Osteocyte (in vitro differentiated cells): Measurements from ENCODE around the gene PGAM2. TPM values are rescaled to one million over a fixed set of nuclear protein-coding genes. Genes with fewer than 3 reads are reported as not detected.

Source experiments
- DNase-seq: peaks from one replicate; pipeline ENCODE4 v3.0.0; 2021; ENCODE audit warnings: mixed read lengths; ENCODE audit not compliant: unreplicated experiment; ENCODE audit errors: extremely low spot score
- H3K27ac Mint-ChIP-seq: one replicate; pipeline ENCODE4 v1.8.0; 2021; ENCODE audit warnings: mild to moderate bottlenecking, mixed read lengths; ENCODE audit not compliant: unreplicated experiment
- H3K27me3 Mint-ChIP-seq: one replicate; pipeline ENCODE4 v1.8.0; 2021; ENCODE audit warnings: mixed read lengths; ENCODE audit not compliant: unreplicated experiment
- H3K36me3 Mint-ChIP-seq: one replicate; pipeline ENCODE4 v1.8.0; 2021; ENCODE audit warnings: mixed read lengths; ENCODE audit not compliant: unreplicated experiment
- H3K4me1 Mint-ChIP-seq: one replicate; pipeline ENCODE4 v1.8.0; 2021; ENCODE audit warnings: mixed read lengths; ENCODE audit not compliant: unreplicated experiment
- H3K4me3 Mint-ChIP-seq: one replicate; pipeline ENCODE4 v1.8.0; 2021; ENCODE audit warnings: mild to moderate bottlenecking, moderate library complexity, mixed read lengths; ENCODE audit not compliant: unreplicated experiment
- H3K9me3 Mint-ChIP-seq: one replicate; pipeline ENCODE4 v1.8.0; 2021; ENCODE audit warnings: mixed read lengths; ENCODE audit not compliant: unreplicated experiment
- total RNA-seq: library from RNA; stranded (reverse); gene quantifications from 2 replicates; pipeline ENCODE4 v1.2.1, GENCODE V29; 2021
- TF ChIP-seq, protein P1 (sequence below): fragments of 200-600 bp; sonication (generic); IDR thresholded peaks from 2 replicates; pipeline ENCODE4 v1.5.0; 2021; ENCODE audit warnings: antibody characterized with exemption, mild to moderate bottlenecking, moderate library complexity

Gene PGAM2
- total RNA-seq, 1 donor from 2014 or later: 0.97 TPM

DNA sequence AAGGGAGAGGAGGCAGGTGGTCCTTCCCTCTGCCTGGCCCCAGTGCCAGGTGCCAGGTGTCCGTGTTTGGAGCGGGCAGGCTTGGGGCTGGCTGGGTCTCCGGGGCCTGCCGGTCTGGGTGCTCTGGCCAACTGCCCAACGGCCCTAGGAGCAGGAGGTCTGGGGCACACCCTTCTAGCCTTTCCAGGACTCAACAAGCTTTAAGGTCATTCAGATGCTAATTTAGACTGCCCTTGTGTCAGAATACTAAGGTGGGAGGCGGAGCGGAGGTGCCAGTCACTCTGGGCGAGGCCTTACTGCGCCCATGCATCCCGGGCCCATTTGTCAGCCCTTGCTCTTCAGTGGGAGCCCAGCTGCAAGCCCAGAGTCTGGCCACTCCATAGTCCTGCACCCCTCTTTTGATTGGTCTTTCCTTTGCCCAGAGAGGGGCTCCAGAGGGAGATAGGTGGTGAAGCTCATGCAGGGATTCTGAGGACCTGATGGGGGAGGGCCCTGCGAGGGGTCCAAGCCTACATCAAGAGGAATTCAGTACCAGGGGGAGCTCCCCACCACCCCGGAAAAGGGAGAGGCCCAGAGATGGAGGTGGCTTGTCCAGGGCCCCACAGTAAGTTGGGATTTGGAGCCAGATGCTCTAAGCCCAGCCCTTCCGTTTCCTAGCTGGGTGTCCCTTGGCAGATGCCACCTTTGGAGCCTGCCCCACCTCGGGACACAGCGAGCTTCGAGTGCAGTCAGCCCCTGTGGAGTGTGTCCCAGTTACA, 1.3 kb downstream of the PGAM2 start:
- Mint-ChIP-seq H3K4me1 (peaks cover 3% of the 10 kb centered on the region), H3K27ac (no peak overlapping the region), H3K27me3 (no peaks in the 10 kb centered on the region), H3K9me3 (no peaks in the 10 kb centered on the region), H3K36me3 (peaks cover 14% of the 10 kb centered on the region), H3K4me3 (no peak overlapping the region)
- TF ChIP-seq, protein P1, sequence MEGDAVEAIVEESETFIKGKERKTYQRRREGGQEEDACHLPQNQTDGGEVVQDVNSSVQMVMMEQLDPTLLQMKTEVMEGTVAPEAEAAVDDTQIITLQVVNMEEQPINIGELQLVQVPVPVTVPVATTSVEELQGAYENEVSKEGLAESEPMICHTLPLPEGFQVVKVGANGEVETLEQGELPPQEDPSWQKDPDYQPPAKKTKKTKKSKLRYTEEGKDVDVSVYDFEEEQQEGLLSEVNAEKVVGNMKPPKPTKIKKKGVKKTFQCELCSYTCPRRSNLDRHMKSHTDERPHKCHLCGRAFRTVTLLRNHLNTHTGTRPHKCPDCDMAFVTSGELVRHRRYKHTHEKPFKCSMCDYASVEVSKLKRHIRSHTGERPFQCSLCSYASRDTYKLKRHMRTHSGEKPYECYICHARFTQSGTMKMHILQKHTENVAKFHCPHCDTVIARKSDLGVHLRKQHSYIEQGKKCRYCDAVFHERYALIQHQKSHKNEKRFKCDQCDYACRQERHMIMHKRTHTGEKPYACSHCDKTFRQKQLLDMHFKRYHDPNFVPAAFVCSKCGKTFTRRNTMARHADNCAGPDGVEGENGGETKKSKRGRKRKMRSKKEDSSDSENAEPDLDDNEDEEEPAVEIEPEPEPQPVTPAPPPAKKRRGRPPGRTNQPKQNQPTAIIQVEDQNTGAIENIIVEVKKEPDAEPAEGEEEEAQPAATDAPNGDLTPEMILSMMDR: no peak
- no peak for DNase-seq

DNA sequence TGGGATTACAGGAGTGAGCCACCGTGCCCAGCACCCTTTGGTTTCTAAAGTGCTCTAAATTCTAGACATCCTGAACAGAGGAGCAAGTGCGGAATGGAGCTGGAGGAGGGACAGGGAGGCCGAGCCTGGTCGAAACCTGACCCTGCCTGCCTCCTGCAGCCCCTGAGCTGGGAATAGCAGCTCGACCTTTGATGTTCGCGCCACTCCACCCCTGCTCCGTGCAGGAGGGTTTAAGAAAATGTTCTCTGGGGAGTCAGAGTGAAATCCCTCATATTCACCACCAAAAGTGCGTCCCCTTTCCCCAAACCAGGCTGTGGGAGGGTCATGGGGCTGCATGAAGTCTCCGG, 1.8 kb downstream of the PGAM2 start:
- H3K4me3 Mint-ChIP-seq: no peak overlapping the region

DNA sequence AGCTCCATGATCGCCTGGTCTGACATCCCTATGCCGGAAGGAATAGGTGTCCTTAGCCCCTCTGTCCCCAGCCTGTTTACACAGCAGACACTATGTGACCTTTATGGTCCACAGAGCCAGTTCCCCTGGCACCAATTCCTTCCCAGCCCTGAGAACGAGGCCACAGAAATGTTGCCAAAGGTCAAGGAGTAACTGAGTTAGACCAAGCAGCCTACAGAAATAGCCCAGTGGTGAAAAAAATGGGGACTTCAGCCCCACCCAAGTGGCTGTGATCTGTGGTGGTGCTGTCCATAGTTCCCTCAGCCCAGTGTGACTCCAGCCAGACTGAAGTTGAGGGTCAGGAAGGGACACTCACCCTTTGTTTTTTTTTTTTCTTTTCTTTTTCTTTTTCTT, 2.5 kb downstream of the PGAM2 start:
- Mint-ChIP-seq H3K4me3 (no peak overlapping the region), H3K27me3 (no peaks in the 10 kb centered on the region), H3K4me1 (peaks cover 3% of the 10 kb centered on the region), H3K9me3 (no peaks in the 10 kb centered on the region), H3K36me3 (peaks cover 25% of the 10 kb centered on the region), H3K27ac (no peak overlapping the region)
- DNase-seq: no peak
- TF ChIP-seq, protein P1: no peak

More for the DNA sequence above, 1.8 kb downstream of the PGAM2 start:
- no peak overlapping the region for H3K27ac Mint-ChIP-seq
- H3K9me3 Mint-ChIP-seq: no peaks in the 10 kb centered on the region
- no peaks in the 10 kb centered on the region for H3K27me3 Mint-ChIP-seq
- DNase-seq: no peak
- H3K36me3 Mint-ChIP-seq: peaks cover 19% of the 10 kb centered on the region
- peaks cover 3% of the 10 kb centered on the region for H3K4me1 Mint-ChIP-seq
- TF ChIP-seq, protein P1: no peak

DNA sequence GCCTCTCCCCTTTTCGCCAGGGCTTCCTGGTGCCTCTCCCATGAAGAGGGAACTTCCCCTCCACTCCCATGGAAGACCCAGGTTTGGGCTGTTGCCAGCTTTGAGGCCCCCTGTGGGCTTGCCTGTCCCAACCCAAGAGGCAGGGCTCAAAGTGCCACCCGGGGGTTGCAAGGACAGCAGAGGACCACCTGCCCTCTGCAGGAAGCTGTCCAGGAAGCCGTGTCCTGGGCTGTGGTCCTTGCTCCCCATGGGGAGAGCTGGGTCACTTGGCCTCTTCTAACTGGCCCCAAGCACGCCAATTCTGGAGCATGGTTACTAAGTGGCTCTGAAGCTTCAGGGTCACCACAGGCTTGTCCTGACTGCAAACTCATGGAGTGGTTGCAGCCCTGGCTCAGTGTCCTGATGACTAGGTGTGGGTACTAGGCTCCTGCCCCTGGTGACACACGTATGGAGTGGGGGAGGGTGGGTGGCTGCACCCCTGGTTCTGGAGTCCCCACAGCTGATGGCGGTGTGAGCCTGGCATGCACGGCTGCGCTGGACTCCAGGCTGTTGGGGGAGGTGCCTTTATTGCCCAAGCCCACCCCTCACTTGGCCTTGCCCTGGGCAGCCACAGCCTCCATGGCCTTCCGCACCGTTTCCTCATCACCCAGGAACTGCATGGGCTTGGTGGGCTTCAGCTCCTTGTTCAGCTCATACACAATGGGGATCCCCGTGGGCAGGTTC, 3.0 kb downstream of the PGAM2 start:
- Mint-ChIP-seq H3K4me1 (peaks cover 3% of the 10 kb centered on the region), H3K27ac (no peak overlapping the region), H3K27me3 (no peaks in the 10 kb centered on the region), H3K9me3 (no peaks in the 10 kb centered on the region), H3K36me3 (peaks cover 31% of the 10 kb centered on the region), H3K4me3 (no peak overlapping the region)
- TF ChIP-seq, protein P1: no peak
- DNase-seq: no peak

DNA sequence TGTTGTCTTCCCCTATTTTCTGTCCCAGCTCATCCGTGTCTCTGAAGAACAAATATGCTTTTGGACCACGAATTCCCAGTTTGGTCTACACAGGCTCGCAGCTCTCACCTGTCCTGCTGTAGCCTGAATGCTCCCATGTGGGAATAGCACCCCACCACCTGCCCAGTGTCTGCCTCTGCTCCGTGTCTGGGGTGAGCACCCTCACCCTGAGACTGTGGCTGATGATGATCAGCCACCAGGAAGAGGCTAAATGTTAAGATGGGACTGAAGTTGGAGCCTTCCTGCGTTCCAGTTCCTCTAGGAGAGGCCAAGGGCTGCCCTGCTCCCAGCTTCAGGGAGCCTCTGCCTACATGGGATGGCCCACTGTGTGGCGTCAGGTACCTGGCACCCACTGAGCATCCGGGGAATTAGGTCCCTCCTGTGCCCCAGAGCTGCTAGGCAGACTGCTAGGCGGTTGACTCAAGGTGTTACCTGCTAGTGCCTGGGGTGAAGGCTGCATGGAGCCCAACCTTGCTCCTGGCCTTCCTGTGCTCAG, 3.7 kb downstream of the PGAM2 start:
- H3K36me3 Mint-ChIP-seq: peaks cover 31% of the 10 kb centered on the region
- no peak for DNase-seq
- peaks cover 3% of the 10 kb centered on the region for H3K4me1 Mint-ChIP-seq
- H3K4me3 Mint-ChIP-seq: no peak overlapping the region
- no peaks in the 10 kb centered on the region for H3K27me3 Mint-ChIP-seq
- no peaks in the 10 kb centered on the region for H3K9me3 Mint-ChIP-seq
- no peak overlapping the region for H3K27ac Mint-ChIP-seq
- TF ChIP-seq, protein P1: no peak
